K562 (cell line): ENCODE results near the gene BCAM. TPM values are rescaled to one million over a fixed set of nuclear protein-coding genes. Genes with fewer than 3 reads are reported as not detected.

Source experiments
- BRF1 ChIP-seq: IDR thresholded peaks from 3 replicates; pipeline ENCODE4 v1.6.1; 2011; ENCODE audit warnings: borderline replicate concordance, mild to moderate bottlenecking; ENCODE audit not compliant: insufficient read length; ENCODE audit errors: extremely low read depth
- CBX3 ChIP-seq, 2 experiments: IDR thresholded peaks; 1 replicate in 1 of 2; 2 replicates in 1 of 2; pipeline ENCODE4 v1.6.1; 2012; ENCODE audit warnings: inconsistent platforms in 2 of 2, low read length in 2 of 2, borderline replicate concordance in 1 of 2, control low read depth in 1 of 2
- CEBPG ChIP-seq, 3 experiments: fragments of 200-800 bp in 1 of 3; sonication (Bioruptor generic) in 1 of 3; sonication (generic) in 1 of 3; formaldehyde crosslinking in 1 of 3; IDR thresholded peaks in 2 of 3; conservative IDR thresholded peaks in 1 of 3; 2 replicates each; pipeline versions ENCODE4 v1.6.1 to v1.8.0; 2016 to 2022; ENCODE audit warnings: missing compliant biosample characterization in 2 of 3, missing genetic modification characterization in 2 of 3, mild to moderate bottlenecking in 1 of 3, missing genetic modification reagents in 1 of 3
- DPF2 ChIP-seq: fragments of 450-650 bp; IDR thresholded peaks from 2 replicates; pipeline ENCODE4 v1.6.1; 2016
- EHMT2 ChIP-seq: fragments of 450-650 bp; IDR thresholded peaks from 2 replicates; pipeline ENCODE4 v1.6.1; 2018; ENCODE audit warnings: antibody characterized with exemption
- ETV1 ChIP-seq: fragments of 450-650 bp; conservative IDR thresholded peaks from 2 replicates; pipeline ENCODE4 v1.6.1; 2016; ENCODE audit warnings: missing genetic modification characterization, control low read depth, low read depth, missing compliant biosample characterization
- MEF2D ChIP-seq: conservative IDR thresholded peaks from 2 replicates; pipeline ENCODE4 v1.6.1; 2016; ENCODE audit warnings: low read depth, missing genetic modification characterization, missing compliant biosample characterization
- MYC ChIP-seq, 2 experiments: fragments of 250-450 bp in 1 of 2; sonication (Bioruptor Pico) in 1 of 2; IDR thresholded peaks; 2 replicates each; pipeline versions ENCODE4 v1.5.1 to v1.6.1; 2012 to 2021; ENCODE audit warnings: low read depth in 2 of 2, borderline replicate concordance in 1 of 2, improper control_type of control experiment in 1 of 2, low read length in 1 of 2, mild to moderate bottlenecking in 1 of 2, moderate library complexity in 1 of 2
- NCOA1 ChIP-seq: fragments of 450-650 bp; IDR thresholded peaks from 2 replicates; pipeline ENCODE4 v1.6.1; 2016; ENCODE audit warnings: low read depth
- NONO ChIP-seq, 2 experiments: fragments of 200-400 bp in 1 of 2; fragments of 450-650 bp in 1 of 2; formaldehyde crosslinking in 1 of 2; IDR thresholded peaks; 2 replicates each; pipeline ENCODE4 v1.6.1; 2017; ENCODE audit warnings: low read depth in 2 of 2, mild to moderate bottlenecking in 2 of 2, moderate library complexity in 2 of 2, low read length in 1 of 2
- NUFIP1 ChIP-seq: fragments of 450-650 bp; IDR thresholded peaks from 2 replicates; pipeline ENCODE4 v1.6.1; 2018; ENCODE audit not compliant: partially characterized antibody
- RBBP5 ChIP-seq: fragments of 200-600 bp; sonication (generic); IDR thresholded peaks from 2 replicates; pipeline ENCODE4 v1.6.1; 2012; ENCODE audit warnings: borderline replicate concordance, mild to moderate bottlenecking, low read length, control low read depth, inconsistent platforms; ENCODE audit not compliant: insufficient read depth, poor library complexity, severe bottlenecking
- SAFB2 ChIP-seq: fragments of 200-400 bp; formaldehyde crosslinking; IDR thresholded peaks from 2 replicates; pipeline ENCODE4 v1.6.1; 2018; ENCODE audit warnings: borderline replicate concordance, low read length, low read depth, moderate library complexity; ENCODE audit not compliant: severe bottlenecking
- SLC30A9 ChIP-seq: fragments of 250-450 bp; sonication (Bioruptor Pico); IDR thresholded peaks from 2 replicates; pipeline ENCODE4 v1.8.0; 2022; ENCODE audit warnings: mild to moderate bottlenecking, moderate library complexity
- SPI1 ChIP-seq: IDR thresholded peaks from 2 replicates; pipeline ENCODE4 v1.6.1; 2011; ENCODE audit warnings: low read depth, low read length, control low read depth, borderline replicate concordance
- TAL1 ChIP-seq: fragments of 450-650 bp; IDR thresholded peaks from 2 replicates; pipeline ENCODE4 v1.6.1; 2016; ENCODE audit warnings: mild to moderate bottlenecking
- ZNF140 ChIP-seq: fragments of 250-450 bp; sonication (Bioruptor Pico); IDR thresholded peaks from 2 replicates; pipeline ENCODE4 v1.8.0; 2021; ENCODE audit warnings: moderate library complexity, mild to moderate bottlenecking, inconsistent platforms
- ZNF584 ChIP-seq: fragments of 200-800 bp; sonication (Bioruptor generic); IDR thresholded peaks from 2 replicates; pipeline ENCODE4 v1.6.1; 2016; ENCODE audit warnings: low read depth, mild to moderate bottlenecking, missing genetic modification characterization, missing compliant biosample characterization
- ZNF77 ChIP-seq: fragments of 250-450 bp; sonication (Bioruptor Pico); IDR thresholded peaks from 2 replicates; pipeline ENCODE4 v1.5.0; 2020
- polyA plus RNA-seq, 8 experiments: library from polyadenylated mRNA; depleted of rRNA in 4 of 8; stranded (reverse) in 5 of 8; unstranded in 3 of 8; fragments of >200 nt; fragmentation: Nextera tagmentation in 2 of 8; fragmentation: Illumina TruSeq in 1 of 8; extraction: Ambion mirVana in 2 of 8; extraction: Trizol in 1 of 8; gene quantifications; 2 replicates each; pipeline versions ENCODE4 v1.2.1 to v1.2.3, GENCODE V29; 2011 to 2014; ENCODE audit warnings: inconsistent platforms in 1 of 8, missing spikeins in 1 of 8
- total RNA-seq, 7 experiments: library from RNA; depleted of rRNA in 6 of 7; stranded (reverse); fragments of >200 nt in 6 of 7; fragmentation: Illumina TruSeq in 2 of 7; extraction: Trizol in 2 of 7; gene quantifications; 2 replicates each; pipeline versions ENCODE4 v1.2.1 to v1.2.3, GENCODE V29; 2011 to 2021; ENCODE audit warnings: low replicate concordance in 1 of 7
- TF ChIP-seq, protein P1 (sequence below): fragments of 250-450 bp; sonication (Bioruptor Pico); IDR thresholded peaks from 2 replicates; pipeline ENCODE4 v1.8.0; 2022; ENCODE audit warnings: moderate library complexity, mild to moderate bottlenecking, inconsistent platforms
- TF ChIP-seq, protein P2 (sequence below): fragments of 200-800 bp; sonication (Bioruptor generic); IDR thresholded peaks from 2 replicates; pipeline ENCODE4 v1.6.1; 2017; ENCODE audit warnings: missing genetic modification characterization, missing compliant biosample characterization
- TF ChIP-seq, protein P3 (sequence below): sonication (generic); formaldehyde crosslinking; IDR thresholded peaks from 2 replicates; pipeline ENCODE4 v1.8.1; 2023; ENCODE audit warnings: mild to moderate bottlenecking, missing genetic modification reagents

BCAM gene
- total and polyA plus RNA-seq, 9 of the 15 experiments (the other 6 are each of a cell fraction or from before 2014, with no cell fraction given), result 0.07 to 1.3 (median 0.33) TPM; not detected in 2

DNA sequence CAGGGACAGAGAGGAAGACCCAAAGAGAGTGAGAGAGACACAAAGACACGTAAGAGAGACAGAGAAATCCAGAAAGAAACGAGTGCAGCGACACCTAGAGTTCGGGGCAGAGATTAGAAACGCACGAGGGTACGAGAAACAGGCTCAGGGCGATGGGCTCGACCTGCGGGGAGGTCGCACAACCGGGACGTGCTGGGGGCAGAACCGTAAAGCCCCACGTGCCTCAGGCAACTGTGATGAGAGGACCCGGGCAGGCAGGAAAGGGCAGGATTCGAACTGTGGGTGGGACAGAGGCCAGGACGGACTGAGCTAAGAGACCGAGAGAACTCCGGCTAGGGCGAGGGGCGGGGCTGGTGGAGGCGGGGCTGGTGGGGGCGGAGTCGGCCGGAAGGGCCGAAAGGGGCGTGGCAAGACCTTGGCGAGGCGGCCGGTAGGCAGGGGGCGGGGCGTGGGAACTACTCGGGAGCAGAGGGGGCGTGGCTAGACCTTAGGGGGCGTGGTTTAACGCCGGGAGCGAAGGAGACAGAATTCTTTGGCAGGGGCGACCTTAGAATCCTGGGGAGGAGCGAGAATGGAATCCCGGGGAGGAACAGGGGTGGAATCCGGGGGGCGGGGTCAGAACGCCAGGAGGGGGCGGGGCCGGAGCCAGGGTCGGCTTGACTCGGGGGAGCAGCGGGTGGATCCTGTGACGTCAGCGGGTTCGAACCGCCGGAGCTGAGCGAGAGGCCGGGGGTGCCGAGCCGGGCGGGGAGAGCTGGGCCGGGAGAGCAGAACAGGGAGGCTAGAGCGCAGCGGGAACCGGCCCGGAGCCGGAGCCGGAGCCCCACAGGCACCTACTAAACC, 36.9 kb downstream of the BCAM start, which contains the start of gene NECTIN2 (continued):
- TF ChIP-seq MYC (IDR thresholded peaks at IDR 0.05; ENCODE audit: low read depth, low read length) (peak; percentile 78; the same call in 1 of the 2 replicates), MYC (CRISPR knock-in tag; IDR thresholded peaks at IDR 0.05; ENCODE audit: borderline replicate concordance, low read depth) (no peak), DPF2 (peak; percentile 33; the same call in 1 of the 2 replicates), NUFIP1 (no peak), NCOA1 (no peak), TAL1 (no peak), RBBP5 (peak; percentile 34), SAFB2 (no peak), MEF2D (tag) (no peak), BRF1 (no peak), CEBPG (CRISPR knock-in tag; IDR thresholded peaks at IDR 0.05) (no peak), CEBPG (tag; conservative IDR thresholded peaks at IDR 0.05 in 1 of 2, IDR thresholded peaks at IDR 0.05 in 1 of 2) (no peak), SPI1 (no peak), ETV1 (peak; percentile 55), SLC30A9 (CRISPR knock-in tag) (no peak), ZNF584 (CRISPR knock-in tag) (no peak), ZNF140 (CRISPR knock-in tag) (no peak), NONO (IDR thresholded peaks at IDR 0.05; ENCODE audit: low read depth in 2 of 2, low read length in 1 of 2) (no peak), ZNF77 (CRISPR knock-in tag) (no peak), EHMT2 (no peak; the same call in 1 of the 2 replicates), CBX3 (IDR thresholded peaks at IDR 0.05; ENCODE audit: borderline replicate concordance in 1 of 2, low read length in 2 of 2) (no peak)
- TF ChIP-seq, protein P1, sequence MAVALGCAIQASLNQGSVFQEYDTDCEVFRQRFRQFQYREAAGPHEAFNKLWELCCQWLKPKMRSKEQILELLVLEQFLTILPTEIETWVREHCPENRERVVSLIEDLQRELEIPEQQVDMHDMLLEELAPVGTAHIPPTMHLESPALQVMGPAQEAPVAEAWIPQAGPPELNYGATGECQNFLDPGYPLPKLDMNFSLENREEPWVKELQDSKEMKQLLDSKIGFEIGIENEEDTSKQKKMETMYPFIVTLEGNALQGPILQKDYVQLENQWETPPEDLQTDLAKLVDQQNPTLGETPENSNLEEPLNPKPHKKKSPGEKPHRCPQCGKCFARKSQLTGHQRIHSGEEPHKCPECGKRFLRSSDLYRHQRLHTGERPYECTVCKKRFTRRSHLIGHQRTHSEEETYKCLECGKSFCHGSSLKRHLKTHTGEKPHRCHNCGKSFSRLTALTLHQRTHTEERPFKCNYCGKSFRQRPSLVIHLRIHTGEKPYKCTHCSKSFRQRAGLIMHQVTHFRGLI (CRISPR knock-in tag), result no peak
- TF ChIP-seq, protein P2, sequence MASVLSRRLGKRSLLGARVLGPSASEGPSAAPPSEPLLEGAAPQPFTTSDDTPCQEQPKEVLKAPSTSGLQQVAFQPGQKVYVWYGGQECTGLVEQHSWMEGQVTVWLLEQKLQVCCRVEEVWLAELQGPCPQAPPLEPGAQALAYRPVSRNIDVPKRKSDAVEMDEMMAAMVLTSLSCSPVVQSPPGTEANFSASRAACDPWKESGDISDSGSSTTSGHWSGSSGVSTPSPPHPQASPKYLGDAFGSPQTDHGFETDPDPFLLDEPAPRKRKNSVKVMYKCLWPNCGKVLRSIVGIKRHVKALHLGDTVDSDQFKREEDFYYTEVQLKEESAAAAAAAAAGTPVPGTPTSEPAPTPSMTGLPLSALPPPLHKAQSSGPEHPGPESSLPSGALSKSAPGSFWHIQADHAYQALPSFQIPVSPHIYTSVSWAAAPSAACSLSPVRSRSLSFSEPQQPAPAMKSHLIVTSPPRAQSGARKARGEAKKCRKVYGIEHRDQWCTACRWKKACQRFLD (CRISPR knock-in tag), result no peak
- TF ChIP-seq, protein P3, sequence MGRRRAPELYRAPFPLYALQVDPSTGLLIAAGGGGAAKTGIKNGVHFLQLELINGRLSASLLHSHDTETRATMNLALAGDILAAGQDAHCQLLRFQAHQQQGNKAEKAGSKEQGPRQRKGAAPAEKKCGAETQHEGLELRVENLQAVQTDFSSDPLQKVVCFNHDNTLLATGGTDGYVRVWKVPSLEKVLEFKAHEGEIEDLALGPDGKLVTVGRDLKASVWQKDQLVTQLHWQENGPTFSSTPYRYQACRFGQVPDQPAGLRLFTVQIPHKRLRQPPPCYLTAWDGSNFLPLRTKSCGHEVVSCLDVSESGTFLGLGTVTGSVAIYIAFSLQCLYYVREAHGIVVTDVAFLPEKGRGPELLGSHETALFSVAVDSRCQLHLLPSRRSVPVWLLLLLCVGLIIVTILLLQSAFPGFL (CRISPR knock-in tag), result no peak
